Left cardiac atrium (tissue), 4 donors: Measurements from ENCODE around the gene ZCCHC17. TPM values are rescaled to one million over a fixed set of nuclear protein-coding genes. Genes with fewer than 3 reads are reported as not detected.

Experiments
- ATAC-seq, 2 donors: fragments of 200-7000 bp; cut with Tn5 transposase; one replicate each; pipeline ENCODE4 v1.9.1; 2020; ENCODE audit warnings: mild to moderate bottlenecking in 2 of 2, moderate library complexity in 2 of 2
- DNase-seq: peaks from one replicate; pipeline ENCODE4 v3.0.0-alpha.2; 2020
- intact Hi-C, 2 donors: fragments of 100-400 bp; cut with DNase I; formaldehyde crosslinking; loops; one replicate each; pipeline versions ENCODE4 v1.14.1 to v1.15.1; 2022 to 2023
- total RNA-seq, 2 donors: library from RNA; stranded (reverse); fragmentation: NEBNext Ultra II Directional; extraction: Animal tissue kit (Norgen Biotek cat#: 25700); gene quantifications; one replicate each; pipeline ENCODE4 v1.2.1, GENCODE V29; 2021
- donor health status: DM: no; HTN: yes; CAD: no.
- donor health status: DM: no; HTN: yes; CAD: no; lungs with severe emphysema.
- donor health status: DM: yes; HTN: yes; CAD: no.
- donor health status: Dilated cardiomyopathy.

The ZCCHC17 gene
- total RNA-seq, 2 donors from 2014 or later = 14.4 to 15.7 TPM

GRCh38 chr1:31300193-31300592 is 3.4 kb downstream of the ZCCHC17 start:
- DNase-seq = no peak
- intact Hi-C loops = no loop called here
- no peak for ATAC-seq

- no peak for ATAC-seq
- intact Hi-C loops = no loop called here
- DNase-seq = no peak
These were observed 6.0 kb downstream of the ZCCHC17 start for GRCh38 chr1:31302709-31303441.

- intact Hi-C loops = no loop called here
- no peak for DNase-seq
- ATAC-seq = peak in 1 of 2 donors; percentile 68
These were observed 9.4 kb downstream of the ZCCHC17 start for GRCh38 chr1:31306278-31306677.

- DNase-seq (no peak), ATAC-seq (no peak)
- intact Hi-C loops = no loop called here
These were observed 11.2 kb downstream of the ZCCHC17 start for GRCh38 chr1:31308036-31308435.

GRCh38 chr1:31310198-31310597 is 13.4 kb downstream of the ZCCHC17 start:
- ATAC-seq = no peak
- DNase-seq = no peak
- intact Hi-C loops = no loop called here

GRCh38 chr1:31315902-31316301 is 19.1 kb downstream of the ZCCHC17 start:
- DNase-seq (no peak), ATAC-seq (no peak)
- intact Hi-C loops = no loop called here

- ATAC-seq = no peak
- intact Hi-C loops = no loop called here
These were observed 21.3 kb downstream of the ZCCHC17 start for GRCh38 chr1:31318146-31318545.

GRCh38 chr1:31324093-31324492 is 27.3 kb downstream of the ZCCHC17 start:
- ATAC-seq (no peak), DNase-seq (no peak)
- intact Hi-C loops = no loop called here

More at GRCh38 chr1:31318146-31318545, 21.3 kb downstream of the ZCCHC17 start:
- DNase-seq = no peak

- intact Hi-C loops = no loop called here
- DNase-seq (no peak), ATAC-seq (no peak)
These were observed 28.2 kb downstream of the ZCCHC17 start for GRCh38 chr1:31324992-31325391.

- DNase-seq (no peak), ATAC-seq (peak in 1 of 2 donors; percentile 57)
- intact Hi-C loops = no loop called here
These were observed 29.6 kb downstream of the ZCCHC17 start for GRCh38 chr1:31326461-31326860.

- intact Hi-C loops = no loop called here
- ATAC-seq = no peak
These were observed 30.5 kb downstream of the ZCCHC17 start for GRCh38 chr1:31327381-31327780.

GRCh38 chr1:31335007-31335406 is 38.2 kb downstream of the ZCCHC17 start:
- peak; percentile 19 to 38 for ATAC-seq
- DNase-seq = no peak
- intact Hi-C loops = loop anchor here (5.0 to 10.0 kb wide), 2 partner anchors 150 to 153 kb away; no protein-coding TSS in a partner anchor

More at GRCh38 chr1:31327381-31327780, 30.5 kb downstream of the ZCCHC17 start:
- DNase-seq = no peak

- DNase-seq = no peak
- ATAC-seq = no peak
- intact Hi-C loops = loop anchor here (5.0 to 10.0 kb wide), 2 partner anchors 152 to 155 kb away; no protein-coding TSS in a partner anchor
These were observed 40.0 kb downstream of the ZCCHC17 start for GRCh38 chr1:31336687-31337467.

- ATAC-seq (no peak), DNase-seq (no peak)
- intact Hi-C loops = no loop called here
These were observed 47.7 kb downstream of the ZCCHC17 start for GRCh38 chr1:31344503-31344902.

GRCh38 chr1:31345635-31346034 is 48.8 kb downstream of the ZCCHC17 start:
- ATAC-seq (no peak), DNase-seq (no peak)
- intact Hi-C loops = no loop called here

- DNase-seq = no peak
- intact Hi-C loops = no loop called here
- no peak for ATAC-seq
These were observed 50.0 kb downstream of the ZCCHC17 start for GRCh38 chr1:31346785-31347184.

GRCh38 chr1:31348449-31348848 is 51.6 kb downstream of the ZCCHC17 start:
- ATAC-seq (no peak), DNase-seq (no peak)
- intact Hi-C loops = no loop called here

- DNase-seq (no peak), ATAC-seq (no peak)
- intact Hi-C loops = no loop called here
These were observed 57.5 kb downstream of the ZCCHC17 start for GRCh38 chr1:31354283-31354682.

- intact Hi-C loops = no loop called here
These were observed 59.6 kb downstream of the ZCCHC17 start for GRCh38 chr1:31356427-31356826.

GRCh38 chr1:31361607-31362006 is 64.8 kb downstream of the ZCCHC17 start:
- intact Hi-C loops = no loop called here
- ATAC-seq = peak in 1 of 2 donors; percentile 6
- DNase-seq = no peak

More at GRCh38 chr1:31356427-31356826, 59.6 kb downstream of the ZCCHC17 start:
- ATAC-seq (no peak), DNase-seq (no peak)
